ENCODE measurements around the gene SASS6.
A peak's percentile ranks its signal among the peaks of the same experiment; 100 is the strongest.

Gene SASS6

GRCh38 chr1:100132566-100133477, at the start of gene SASS6, which contains the start of gene TRMT13:
Gene SASS6 (minus strand): TSS chr1:100132930. CDS start chr1:100132814, 116 bp downstream.
Gene TRMT13 (plus strand): TSS chr1:100133163. CDS start chr1:100133169, 6 bp downstream.
- peak; percentile 92 to 94 for DNase-seq

- no peak for DNase-seq
These were observed 45.4 kb upstream of the SASS6 start, which contains the start of gene LRRC39 for GRCh38 chr1:100178091-100178490. Gene LRRC39 (minus strand): TSS chr1:100178256. CDS start chr1:100168516, 9,740 bp downstream.

- no peak for DNase-seq
These were observed 44.7 kb upstream of the SASS6 start for GRCh38 chr1:100177295-100178041.

GRCh38 chr1:100168051-100168450, 35.3 kb upstream of the SASS6 start:
- DNase-seq = no peak

GRCh38 chr1:100164702-100165101, 32.0 kb upstream of the SASS6 start:
- DNase-seq = no peak

GRCh38 chr1:100164216-100164615, 31.5 kb upstream of the SASS6 start:
- no peak for DNase-seq

GRCh38 chr1:100162881-100163280, 30.2 kb upstream of the SASS6 start:
- DNase-seq = no peak

GRCh38 chr1:100152271-100152670, 19.5 kb upstream of the SASS6 start:
- DNase-seq = no peak

GRCh38 chr1:100151679-100152078, 18.9 kb upstream of the SASS6 start:
- no peak for DNase-seq

GRCh38 chr1:100147875-100148274, 15.1 kb upstream of the SASS6 start:
- no peak for DNase-seq

GRCh38 chr1:100146958-100147357, 14.2 kb upstream of the SASS6 start:
- DNase-seq = no peak

- no peak for DNase-seq
These were observed 12.4 kb upstream of the SASS6 start for GRCh38 chr1:100145116-100145515.

GRCh38 chr1:100142343-100142742, 9.6 kb upstream of the SASS6 start:
- DNase-seq = no peak

GRCh38 chr1:100141192-100141591, 8.5 kb upstream of the SASS6 start:
- no peak for DNase-seq

- no peak for DNase-seq
These were observed 4.9 kb upstream of the SASS6 start for GRCh38 chr1:100137602-100138001.

GRCh38 chr1:100134872-100135271, 2.1 kb upstream of the SASS6 start:
- no peak for DNase-seq

- DNase-seq = no peak
These were observed 1.1 kb downstream of the SASS6 start for GRCh38 chr1:100131623-100132022.

GRCh38 chr1:100130552-100131077, 2.1 kb downstream of the SASS6 start:
- no peak for DNase-seq

GRCh38 chr1:100127226-100127625, 5.5 kb downstream of the SASS6 start:
- DNase-seq = no peak

GRCh38 chr1:100122177-100122576, 10.6 kb downstream of the SASS6 start:
- no peak for DNase-seq

- no peak for DNase-seq
These were observed 17.2 kb downstream of the SASS6 start for GRCh38 chr1:100115524-100115923.

- DNase-seq = no peak
These were observed 23.1 kb downstream of the SASS6 start for GRCh38 chr1:100109554-100110066.

- DNase-seq = no peak
These were observed 25.0 kb downstream of the SASS6 start for GRCh38 chr1:100107696-100108095.

Data from activated CD4-positive, alpha-beta T cell treated with anti-CD3 and anti-CD28 coated beads, Interleukin-2, amount 50 U/mL, for 4 hours (primary cell).